Measurements from ENCODE around the gene LCMT1. TPM values are rescaled to one million over a fixed set of nuclear protein-coding genes. Genes with fewer than 3 reads are reported as not detected.

Gene LCMT1
- polyA plus RNA-seq (2011; rRNA removed) (43.5 and 47.6 TPM in 2 replicates), polyA plus RNA-seq (2017; fragmentation: RNase III; extraction: RNeasy Plus Mini Kit Qiagen cat#74134 plus additional on column Dnase treatment) (34.4 to 36.6 TPM (median 36.4 TPM) in 3 replicates), polyA minus RNA-seq (2011; rRNA and poly(A)+ RNA removed) (42.8 and 42.9 TPM in 2 replicates)
- 18.7 and 20.4 TPM in 2 replicates for polyA plus RNA-seq (2012; cell fraction: cytosol; rRNA removed)
- 10.8 and 15.3 TPM in 2 replicates for polyA plus RNA-seq (2012; cell fraction: nucleus; rRNA removed)

DNA sequence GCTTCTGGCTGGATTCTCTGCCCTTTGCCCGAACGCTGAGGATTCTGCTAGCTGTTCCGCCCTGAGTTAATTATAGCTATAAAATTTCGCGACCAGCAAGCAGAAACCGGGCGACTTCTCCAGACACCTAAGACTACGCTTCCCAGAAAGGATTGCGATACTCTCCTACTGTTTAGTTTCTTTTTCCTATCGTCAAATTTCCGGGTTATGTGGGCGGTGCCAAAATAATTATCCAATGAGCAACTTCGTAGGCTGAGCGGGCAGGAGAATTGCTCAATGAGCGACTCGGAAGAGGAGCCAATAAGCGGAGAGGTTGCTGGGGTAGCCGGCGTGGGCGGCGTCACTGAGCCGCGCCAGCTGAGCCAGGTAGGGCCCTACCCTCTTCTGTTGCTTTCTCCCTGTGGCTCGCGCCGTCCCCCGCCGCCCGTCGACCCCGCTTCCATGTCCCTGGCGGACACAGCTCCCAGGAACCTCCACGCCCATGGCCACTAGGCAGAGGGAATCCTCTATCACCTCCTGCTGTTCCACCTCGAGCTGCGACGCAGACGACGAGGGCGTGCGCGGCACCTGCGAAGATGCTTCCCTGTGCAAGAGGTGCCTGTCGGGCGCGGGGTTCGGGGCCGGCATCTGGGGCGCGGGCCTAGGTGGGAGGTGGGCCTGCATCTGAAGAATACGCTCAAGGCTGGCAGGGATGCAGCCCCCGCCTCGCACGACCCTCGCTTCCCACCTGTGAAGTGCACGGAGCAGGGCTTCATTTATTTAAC is at the start of gene LCMT1:
LCMT1 (plus strand) TSS at position 340 of the 764 bp plus-strand sequence; CDS start at position 482, 142 bp downstream.
- ChIA-PET POLR2A (interaction anchor here (0.6 to 1.0 kb wide), 3 partner anchors 8 to 45 kb away, joined by 3 read pairs; no protein-coding TSS in a partner anchor), CTCF (interaction anchor here (0.6 to 2.5 kb wide), 9 partner anchors 8 to 125 kb away, joined by 3 to 8 read pairs (median 3); partner anchors contain the start of gene ARHGAP17)
- peak; percentile 96 to 97 for DNase-seq (ENCODE audit: low read depth in 1 of 2, low spot score in 1 of 2)
- Histone ChIP-seq H3K4me1 (peaks cover 26% of the 10 kb centered on the region), H3K9me3 (no peaks in the 10 kb centered on the region), H3K4me3 (peak within 1 kb of the TSS; percentile 78), H3K4me2 (peak within 1 kb of the TSS; percentile 92), H3K27ac (peak within 1 kb of the TSS; percentile 78 to 85)
- peak; percentile 35; the same call in 1 of the 2 replicates for TF ChIP-seq PHF8 (IDR thresholded peaks at IDR 0.05; ENCODE audit: borderline replicate concordance, low read depth)
- TF ChIP-seq KDM5A (IDR thresholded peaks at IDR 0.05): peak; percentile 83
- TF ChIP-seq, protein P1, sequence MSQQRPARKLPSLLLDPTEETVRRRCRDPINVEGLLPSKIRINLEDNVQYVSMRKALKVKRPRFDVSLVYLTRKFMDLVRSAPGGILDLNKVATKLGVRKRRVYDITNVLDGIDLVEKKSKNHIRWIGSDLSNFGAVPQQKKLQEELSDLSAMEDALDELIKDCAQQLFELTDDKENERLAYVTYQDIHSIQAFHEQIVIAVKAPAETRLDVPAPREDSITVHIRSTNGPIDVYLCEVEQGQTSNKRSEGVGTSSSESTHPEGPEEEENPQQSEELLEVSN (IDR thresholded peaks at IDR 0.05; ENCODE audit: borderline replicate concordance, low read depth): no peak
- TF ChIP-seq HEYL (CRISPR knock-in tag; IDR thresholded peaks at IDR 0.05): no peak
- no peak for TF ChIP-seq CHD4 (IDR thresholded peaks at IDR 0.05; ENCODE audit: borderline replicate concordance)
- peak; percentile 68 for TF ChIP-seq POLR2A (IDR thresholded peaks at IDR 0.05; ENCODE audit: low read length)
- TF ChIP-seq, protein P2, sequence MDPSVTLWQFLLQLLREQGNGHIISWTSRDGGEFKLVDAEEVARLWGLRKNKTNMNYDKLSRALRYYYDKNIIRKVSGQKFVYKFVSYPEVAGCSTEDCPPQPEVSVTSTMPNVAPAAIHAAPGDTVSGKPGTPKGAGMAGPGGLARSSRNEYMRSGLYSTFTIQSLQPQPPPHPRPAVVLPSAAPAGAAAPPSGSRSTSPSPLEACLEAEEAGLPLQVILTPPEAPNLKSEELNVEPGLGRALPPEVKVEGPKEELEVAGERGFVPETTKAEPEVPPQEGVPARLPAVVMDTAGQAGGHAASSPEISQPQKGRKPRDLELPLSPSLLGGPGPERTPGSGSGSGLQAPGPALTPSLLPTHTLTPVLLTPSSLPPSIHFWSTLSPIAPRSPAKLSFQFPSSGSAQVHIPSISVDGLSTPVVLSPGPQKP (IDR thresholded peaks at IDR 0.05; ENCODE audit: low read depth, low read length): no peak
- TF ChIP-seq, protein P3, sequence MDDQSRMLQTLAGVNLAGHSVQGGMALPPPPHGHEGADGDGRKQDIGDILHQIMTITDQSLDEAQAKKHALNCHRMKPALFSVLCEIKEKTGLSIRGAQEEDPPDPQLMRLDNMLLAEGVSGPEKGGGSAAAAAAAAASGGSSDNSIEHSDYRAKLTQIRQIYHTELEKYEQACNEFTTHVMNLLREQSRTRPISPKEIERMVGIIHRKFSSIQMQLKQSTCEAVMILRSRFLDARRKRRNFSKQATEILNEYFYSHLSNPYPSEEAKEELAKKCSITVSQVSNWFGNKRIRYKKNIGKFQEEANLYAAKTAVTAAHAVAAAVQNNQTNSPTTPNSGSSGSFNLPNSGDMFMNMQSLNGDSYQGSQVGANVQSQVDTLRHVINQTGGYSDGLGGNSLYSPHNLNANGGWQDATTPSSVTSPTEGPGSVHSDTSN (IDR thresholded peaks at IDR 0.05): peak; percentile 82
- TF ChIP-seq JUN (IDR thresholded peaks at IDR 0.05): peak in 1 of 2 experiments; percentile 58; a peak in 2 of 5 replicates
- TF ChIP-seq, protein P4, sequence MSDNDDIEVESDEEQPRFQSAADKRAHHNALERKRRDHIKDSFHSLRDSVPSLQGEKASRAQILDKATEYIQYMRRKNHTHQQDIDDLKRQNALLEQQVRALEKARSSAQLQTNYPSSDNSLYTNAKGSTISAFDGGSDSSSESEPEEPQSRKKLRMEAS (IDR thresholded peaks at IDR 0.05): peak; percentile 78
- peak; percentile 67 to 88 for TF ChIP-seq CEBPB (IDR thresholded peaks at IDR 0.05)
- no peak for TF ChIP-seq RARB (CRISPR knock-in tag; IDR thresholded peaks at IDR 0.05)
- TF ChIP-seq TP53 (CRISPR knock-in tag; IDR thresholded peaks at IDR 0.05): no peak
- peak; percentile 91 for ATAC-seq
- WGBS (ENCODE audit: missing lambda C conversion rate): 4% methylated on average over 53 of the region's 55 CpGs
- no peak for FAIRE-seq

DNA sequence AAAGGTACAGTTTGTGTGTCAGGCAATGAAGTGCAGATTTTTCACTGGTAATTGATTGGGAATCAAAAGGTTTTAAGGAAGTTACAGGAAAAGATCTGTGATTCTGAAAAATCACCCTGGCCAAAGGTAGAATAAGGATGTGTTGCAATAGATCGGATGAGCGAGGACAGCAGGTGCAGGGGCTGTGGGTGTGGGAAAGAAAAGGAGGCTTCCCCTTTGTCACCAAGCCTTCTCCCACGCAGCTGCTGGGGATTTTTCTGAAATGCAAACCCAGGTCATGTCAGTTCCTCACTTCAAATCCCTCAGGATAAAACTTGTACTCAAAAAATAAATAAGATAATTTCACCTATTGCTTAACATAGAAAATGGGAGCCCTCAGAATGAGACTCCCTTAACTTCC is 48.4 kb upstream of the LCMT1 start:
- ATAC-seq (no peak), FAIRE-seq (no peak), DNase-seq (ENCODE audit: low read depth in 1 of 2, low spot score in 1 of 2) (no peak)
- Histone ChIP-seq H3K4me3 (no peak overlapping the region), H3K4me2 (no peak overlapping the region), H3K9me3 (no peaks in the 10 kb centered on the region), H3K27ac (no peak overlapping the region), H3K4me1 (no peaks in the 10 kb centered on the region)
- ChIA-PET POLR2A (interaction anchor here (0.6 kb wide), 1 partner anchor 219 kb away, joined by 5 read pairs; no protein-coding TSS in a partner anchor), CTCF (no interaction called here)
- TF ChIP-seq, protein P4 (IDR thresholded peaks at IDR 0.05): no peak
- TF ChIP-seq TP53 (CRISPR knock-in tag; IDR thresholded peaks at IDR 0.05) (no peak), KDM1A (IDR thresholded peaks at IDR 0.05; ENCODE audit: low read depth) (no peak), RNF2 (IDR thresholded peaks at IDR 0.05; ENCODE audit: borderline replicate concordance, low read depth) (no peak), CBX8 (IDR thresholded peaks at IDR 0.05) (no peak), EHF (CRISPR knock-in tag; IDR thresholded peaks at IDR 0.05) (no peak), GATA3 (IDR thresholded peaks at IDR 0.05; ENCODE audit: borderline replicate concordance) (no peak), FOSB (CRISPR knock-in tag; IDR thresholded peaks at IDR 0.05) (no peak), HDAC2 (IDR thresholded peaks at IDR 0.05) (no peak), FOSL2 (IDR thresholded peaks at IDR 0.05) (no peak), FOSL2 (CRISPR knock-in tag; IDR thresholded peaks at IDR 0.05) (no peak), POLR2A (IDR thresholded peaks at IDR 0.05; ENCODE audit: low read length) (no peak)
- TF ChIP-seq, protein P5, sequence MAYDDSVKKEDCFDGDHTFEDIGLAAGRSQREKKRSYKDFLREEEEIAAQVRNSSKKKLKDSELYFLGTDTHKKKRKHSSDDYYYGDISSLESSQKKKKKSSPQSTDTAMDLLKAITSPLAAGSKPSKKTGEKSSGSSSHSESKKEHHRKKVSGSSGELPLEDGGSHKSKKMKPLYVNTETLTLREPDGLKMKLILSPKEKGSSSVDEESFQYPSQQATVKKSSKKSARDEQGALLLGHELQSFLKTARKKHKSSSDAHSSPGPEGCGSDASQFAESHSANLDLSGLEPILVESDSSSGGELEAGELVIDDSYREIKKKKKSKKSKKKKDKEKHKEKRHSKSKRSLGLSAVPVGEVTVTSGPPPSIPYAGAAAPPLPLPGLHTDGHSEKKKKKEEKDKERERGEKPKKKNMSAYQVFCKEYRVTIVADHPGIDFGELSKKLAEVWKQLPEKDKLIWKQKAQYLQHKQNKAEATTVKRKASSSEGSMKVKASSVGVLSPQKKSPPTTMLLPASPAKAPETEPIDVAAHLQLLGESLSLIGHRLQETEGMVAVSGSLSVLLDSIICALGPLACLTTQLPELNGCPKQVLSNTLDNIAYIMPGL (CRISPR knock-in tag; IDR thresholded peaks at IDR 0.05; ENCODE audit: borderline replicate concordance): no peak
- TF ChIP-seq, protein P2 (IDR thresholded peaks at IDR 0.05; ENCODE audit: low read depth, low read length): no peak
- TF ChIP-seq, protein P6, sequence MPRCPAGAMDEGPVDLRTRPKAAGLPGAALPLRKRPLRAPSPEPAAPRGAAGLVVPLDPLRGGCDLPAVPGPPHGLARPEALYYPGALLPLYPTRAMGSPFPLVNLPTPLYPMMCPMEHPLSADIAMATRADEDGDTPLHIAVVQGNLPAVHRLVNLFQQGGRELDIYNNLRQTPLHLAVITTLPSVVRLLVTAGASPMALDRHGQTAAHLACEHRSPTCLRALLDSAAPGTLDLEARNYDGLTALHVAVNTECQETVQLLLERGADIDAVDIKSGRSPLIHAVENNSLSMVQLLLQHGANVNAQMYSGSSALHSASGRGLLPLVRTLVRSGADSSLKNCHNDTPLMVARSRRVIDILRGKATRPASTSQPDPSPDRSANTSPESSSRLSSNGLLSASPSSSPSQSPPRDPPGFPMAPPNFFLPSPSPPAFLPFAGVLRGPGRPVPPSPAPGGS (IDR thresholded peaks at IDR 0.05): no peak
- 66% methylated on average over 3 of the region's 3 CpGs for WGBS (ENCODE audit: missing lambda C conversion rate)
